SK-N-MC (cell line): ENCODE measurements around the gene SLC9C1.

Experiments
- EZH2 ChIP-seq: fragments of 200-600 bp; sonication (generic); IDR thresholded peaks from one replicate; pipeline ENCODE4 v1.6.1; 2017; ENCODE audit warnings: antibody characterized with exemption
- POLR2AphosphoS5 ChIP-seq: IDR thresholded peaks from 2 replicates; pipeline ENCODE4 v1.6.1; 2012; ENCODE audit warnings: mild to moderate bottlenecking, low read depth, low read length, borderline replicate concordance

DNA sequence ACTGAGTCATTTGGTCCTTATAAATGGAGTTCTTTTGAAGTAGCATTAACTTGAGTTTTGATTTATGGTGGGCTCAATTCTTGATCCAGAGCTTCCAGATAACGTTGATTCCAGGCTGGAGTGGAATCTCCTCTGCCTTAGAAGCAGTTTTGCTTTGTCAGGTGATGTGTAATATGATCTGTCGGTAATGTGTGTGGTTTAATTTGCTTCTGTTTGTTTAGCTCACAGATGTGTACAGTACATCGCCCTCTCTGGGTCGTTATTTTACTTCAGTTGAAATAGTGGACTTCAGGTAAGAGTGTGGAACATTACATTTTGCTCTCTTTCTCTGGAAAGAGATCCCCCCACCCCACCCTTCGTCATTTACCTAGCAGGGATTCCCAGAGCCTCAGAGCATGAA lies 184.7 kb downstream of the SLC9C1 start:
- TF ChIP-seq POLR2AphosphoS5 (no peak), EZH2 (no peak)
